ENCODE results near the gene KLHL14. TPM values are rescaled to one million over a fixed set of nuclear protein-coding genes. Genes with fewer than 3 reads are reported as not detected.
"Not testable (repeated sequence)": the region's sequence is repeated elsewhere in the genome, so short reads cannot be mapped to it uniquely, and the experiment has no call there.

The KLHL14 gene
- total and polyA plus RNA-seq, 4 donors: 2.9 to 12.5 (median 10.2) TPM

- 40% methylated on average over 2 of the region's 2 CpGs for WGBS (ENCODE audit: insufficient coverage)
- no peaks in the 10 kb centered on the region for H3K4me1 ChIP-seq (ENCODE audit: control insufficient read depth, insufficient read depth, low read length)
- no peak overlapping the region for H3K27ac ChIP-seq (ENCODE audit: low read depth, low read length)
- no peaks in the 10 kb centered on the region for H3K27me3 ChIP-seq (ENCODE audit: control insufficient read depth, insufficient read depth, low read length)
- H3K36me3 ChIP-seq (ENCODE audit: control insufficient read depth, insufficient read depth, low read length): no peaks in the 10 kb centered on the region
- H3K9me3 ChIP-seq (ENCODE audit: control insufficient read depth, insufficient read depth, low read length): no peaks in the 10 kb centered on the region
- no peak overlapping the region for H3K4me3 ChIP-seq (ENCODE audit: low read depth, low read length)
- no peak for DNase-seq (ENCODE audit: low read depth in 4 of 6, low spot score in 6 of 6)
These were observed 98.3 kb downstream of the KLHL14 start for GRCh38 chr18:32674491-32674890.

DNA sequence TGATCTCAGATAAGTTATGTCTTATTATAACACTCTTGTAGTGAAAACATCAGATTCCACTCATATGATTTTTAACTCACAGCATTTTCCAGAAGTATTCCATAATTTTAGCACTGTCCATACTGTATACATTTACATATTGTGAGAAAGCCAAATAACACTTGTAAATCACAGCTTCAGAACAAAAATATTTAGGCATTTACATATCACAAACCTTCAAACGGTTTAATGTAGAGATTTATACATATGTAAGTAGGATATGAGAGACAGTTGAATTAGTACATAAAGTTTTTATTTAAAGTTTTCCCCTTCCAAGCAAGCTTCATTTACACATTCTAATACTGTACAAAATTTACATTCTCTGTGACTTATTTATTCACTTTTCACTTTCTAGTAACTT is 100.4 kb downstream of the KLHL14 start:
- Histone ChIP-seq H3K4me3 (ENCODE audit: low read depth, low read length) (no peak overlapping the region), H3K36me3 (ENCODE audit: control insufficient read depth, insufficient read depth, low read length) (no peaks in the 10 kb centered on the region), H3K27ac (ENCODE audit: low read depth, low read length) (no peak overlapping the region), H3K9me3 (ENCODE audit: control insufficient read depth, insufficient read depth, low read length) (no peaks in the 10 kb centered on the region), H3K4me1 (ENCODE audit: control insufficient read depth, insufficient read depth, low read length) (no peaks in the 10 kb centered on the region), H3K27me3 (ENCODE audit: control insufficient read depth, insufficient read depth, low read length) (no peaks in the 10 kb centered on the region)
- whole genome bisulfite sequencing (ENCODE audit: insufficient coverage): no CpG with 5 or more reads among the region's 1 CpG
- DNase-seq (ENCODE audit: low read depth in 4 of 6, low spot score in 6 of 6): peak in 1 of 6 donors; percentile 56

- no peak for DNase-seq (ENCODE audit: low read depth in 4 of 6, low spot score in 6 of 6)
- H3K27ac ChIP-seq (ENCODE audit: low read depth, low read length): no peak overlapping the region
- no peak overlapping the region for H3K4me3 ChIP-seq (ENCODE audit: low read depth, low read length)
- no peaks in the 10 kb centered on the region for H3K4me1 ChIP-seq (ENCODE audit: control insufficient read depth, insufficient read depth, low read length)
- no peaks in the 10 kb centered on the region for H3K27me3 ChIP-seq (ENCODE audit: control insufficient read depth, insufficient read depth, low read length)
- no peaks in the 10 kb centered on the region for H3K9me3 ChIP-seq (ENCODE audit: control insufficient read depth, insufficient read depth, low read length)
- H3K36me3 ChIP-seq (ENCODE audit: control insufficient read depth, insufficient read depth, low read length): no peaks in the 10 kb centered on the region
These were observed 102.1 kb downstream of the KLHL14 start for GRCh38 chr18:32670727-32671126.

- Histone ChIP-seq H3K27ac (ENCODE audit: low read depth, low read length) (no peak overlapping the region), H3K9me3 (ENCODE audit: control insufficient read depth, insufficient read depth, low read length) (no peaks in the 10 kb centered on the region), H3K27me3 (ENCODE audit: control insufficient read depth, insufficient read depth, low read length) (no peaks in the 10 kb centered on the region), H3K4me3 (ENCODE audit: low read depth, low read length) (no peak overlapping the region), H3K36me3 (ENCODE audit: control insufficient read depth, insufficient read depth, low read length) (no peaks in the 10 kb centered on the region), H3K4me1 (ENCODE audit: control insufficient read depth, insufficient read depth, low read length) (no peaks in the 10 kb centered on the region)
- 73% methylated on average over 4 of the region's 5 CpGs for WGBS (ENCODE audit: insufficient coverage)
- DNase-seq (ENCODE audit: low read depth in 4 of 6, low spot score in 6 of 6): no peak
These were observed 103.2 kb downstream of the KLHL14 start for GRCh38 chr18:32669549-32670165.

- DNase-seq (ENCODE audit: low read depth in 4 of 6, low spot score in 6 of 6): peak in 1 of 6 donors; percentile 23
- no peaks in the 10 kb centered on the region for H3K27me3 ChIP-seq (ENCODE audit: control insufficient read depth, insufficient read depth, low read length)
- no peaks in the 10 kb centered on the region for H3K4me1 ChIP-seq (ENCODE audit: control insufficient read depth, insufficient read depth, low read length)
- H3K36me3 ChIP-seq (ENCODE audit: control insufficient read depth, insufficient read depth, low read length): no peaks in the 10 kb centered on the region
- no peak overlapping the region for H3K4me3 ChIP-seq (ENCODE audit: low read depth, low read length)
- no peak overlapping the region for H3K27ac ChIP-seq (ENCODE audit: low read depth, low read length)
- WGBS (ENCODE audit: insufficient coverage): 100% methylated on average over 1 of the region's 1 CpG
- no peaks in the 10 kb centered on the region for H3K9me3 ChIP-seq (ENCODE audit: control insufficient read depth, insufficient read depth, low read length)
These were observed 103.9 kb downstream of the KLHL14 start for GRCh38 chr18:32668956-32669355.

- Histone ChIP-seq H3K9me3 (ENCODE audit: control insufficient read depth, insufficient read depth, low read length) (no peaks in the 10 kb centered on the region), H3K27me3 (ENCODE audit: control insufficient read depth, insufficient read depth, low read length) (no peaks in the 10 kb centered on the region), H3K4me3 (ENCODE audit: low read depth, low read length) (no peak overlapping the region), H3K27ac (ENCODE audit: low read depth, low read length) (no peak overlapping the region), H3K36me3 (ENCODE audit: control insufficient read depth, insufficient read depth, low read length) (no peaks in the 10 kb centered on the region), H3K4me1 (ENCODE audit: control insufficient read depth, insufficient read depth, low read length) (no peaks in the 10 kb centered on the region)
- no peak for DNase-seq (ENCODE audit: low read depth in 4 of 6, low spot score in 6 of 6)
- no CpG with 5 or more reads among the region's 2 CpGs for WGBS (ENCODE audit: insufficient coverage)
These were observed 111.1 kb downstream of the KLHL14 start for GRCh38 chr18:32661486-32662299.

GRCh38 chr18:32654507-32654906 is 118.3 kb downstream of the KLHL14 start:
- not testable (repeated sequence) for H3K36me3 ChIP-seq (ENCODE audit: control insufficient read depth, insufficient read depth, low read length); DNase-seq (ENCODE audit: low read depth in 4 of 6, low spot score in 6 of 6); H3K9me3 ChIP-seq (ENCODE audit: control insufficient read depth, insufficient read depth, low read length); H3K27me3 ChIP-seq (ENCODE audit: control insufficient read depth, insufficient read depth, low read length); H3K4me3 ChIP-seq (ENCODE audit: low read depth, low read length); H3K4me1 ChIP-seq (ENCODE audit: control insufficient read depth, insufficient read depth, low read length); H3K27ac ChIP-seq (ENCODE audit: low read depth, low read length)
- WGBS (ENCODE audit: insufficient coverage): 90% methylated on average over 2 of the region's 3 CpGs

GRCh38 chr18:32637659-32638058 is 135.2 kb downstream of the KLHL14 start:
- not testable (repeated sequence) for DNase-seq (ENCODE audit: low read depth in 4 of 6, low spot score in 6 of 6); H3K36me3 ChIP-seq (ENCODE audit: control insufficient read depth, insufficient read depth, low read length); H3K9me3 ChIP-seq (ENCODE audit: control insufficient read depth, insufficient read depth, low read length); H3K27me3 ChIP-seq (ENCODE audit: control insufficient read depth, insufficient read depth, low read length); H3K4me1 ChIP-seq (ENCODE audit: control insufficient read depth, insufficient read depth, low read length); H3K4me3 ChIP-seq (ENCODE audit: low read depth, low read length); H3K27ac ChIP-seq (ENCODE audit: low read depth, low read length)
- WGBS (ENCODE audit: insufficient coverage): no CpG with 5 or more reads among the region's 1 CpG

DNA sequence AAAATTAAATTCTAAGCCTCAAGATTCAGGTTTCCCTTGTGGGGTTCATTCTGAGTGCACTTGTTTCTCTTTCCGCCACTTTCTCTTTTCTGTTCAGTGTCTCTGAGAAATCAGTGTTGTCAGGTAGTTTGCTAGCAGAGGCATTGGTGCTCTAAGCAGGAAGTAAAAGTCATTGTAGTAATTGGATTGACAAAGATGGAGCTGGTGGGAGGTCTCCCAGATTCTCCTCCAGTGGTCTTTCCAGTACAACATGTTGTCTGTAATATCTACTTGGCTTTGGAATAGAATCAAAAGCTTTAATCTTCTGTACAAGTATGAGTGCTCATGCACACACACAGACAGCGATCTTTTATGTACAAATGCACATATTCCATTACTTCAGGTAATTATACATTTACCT is 135.6 kb downstream of the KLHL14 start:
- H3K4me1 ChIP-seq (ENCODE audit: control insufficient read depth, insufficient read depth, low read length): no peaks in the 10 kb centered on the region
- H3K4me3 ChIP-seq (ENCODE audit: low read depth, low read length): no peak overlapping the region
- WGBS (ENCODE audit: insufficient coverage): 100% methylated on average over 1 of the region's 2 CpGs
- DNase-seq (ENCODE audit: low read depth in 4 of 6, low spot score in 6 of 6): peak in 1 of 6 donors; percentile 37
- no peaks in the 10 kb centered on the region for H3K9me3 ChIP-seq (ENCODE audit: control insufficient read depth, insufficient read depth, low read length)
- no peaks in the 10 kb centered on the region for H3K27me3 ChIP-seq (ENCODE audit: control insufficient read depth, insufficient read depth, low read length)
- no peaks in the 10 kb centered on the region for H3K36me3 ChIP-seq (ENCODE audit: control insufficient read depth, insufficient read depth, low read length)
- no peak overlapping the region for H3K27ac ChIP-seq (ENCODE audit: low read depth, low read length)

DNA sequence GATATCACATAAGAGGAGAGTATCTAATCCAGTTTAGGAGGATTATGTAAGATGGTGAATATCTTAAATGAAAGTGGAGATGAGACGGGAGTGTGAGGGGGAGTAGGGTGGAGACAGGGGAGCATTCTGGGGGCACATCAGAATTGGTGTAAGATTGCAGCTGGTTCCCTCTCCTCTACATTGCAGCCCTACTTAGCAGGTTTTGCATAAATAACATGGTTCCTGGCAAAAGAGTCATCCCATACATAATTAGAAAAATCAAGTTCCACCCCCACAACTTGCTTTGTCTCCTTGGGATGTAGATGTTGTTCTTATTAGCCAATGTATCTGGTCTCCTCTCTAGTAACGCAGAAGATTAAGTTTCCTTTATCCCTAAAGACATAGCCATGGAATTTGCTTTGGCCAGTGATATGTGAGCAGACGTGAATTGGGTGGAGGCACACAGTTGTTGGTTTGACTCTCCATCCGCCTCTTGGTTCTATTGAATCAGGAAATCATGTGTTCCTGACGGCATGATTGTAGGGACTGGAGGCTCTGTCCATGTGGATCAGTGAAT is 137.9 kb downstream of the KLHL14 start:
- H3K4me3 ChIP-seq (ENCODE audit: low read depth, low read length): no peak overlapping the region
- no peaks in the 10 kb centered on the region for H3K27me3 ChIP-seq (ENCODE audit: control insufficient read depth, insufficient read depth, low read length)
- H3K4me1 ChIP-seq (ENCODE audit: control insufficient read depth, insufficient read depth, low read length): no peaks in the 10 kb centered on the region
- H3K27ac ChIP-seq (ENCODE audit: low read depth, low read length): no peak overlapping the region
- 91% methylated on average over 3 of the region's 5 CpGs for WGBS (ENCODE audit: insufficient coverage)
- H3K36me3 ChIP-seq (ENCODE audit: control insufficient read depth, insufficient read depth, low read length): no peaks in the 10 kb centered on the region
- H3K9me3 ChIP-seq (ENCODE audit: control insufficient read depth, insufficient read depth, low read length): no peaks in the 10 kb centered on the region
- no peak for DNase-seq (ENCODE audit: low read depth in 4 of 6, low spot score in 6 of 6)
